ENCODE measurements around the gene BRWD1. TPM values are rescaled to one million over a fixed set of nuclear protein-coding genes. Genes with fewer than 3 reads are reported as not detected.

BRWD1 gene
- total and polyA plus RNA-seq, 2 of the 13 experiments (the other 11 are each of a cell fraction or from before 2014, with no cell fraction given): 13.9 to 28.0 TPM

DNA sequence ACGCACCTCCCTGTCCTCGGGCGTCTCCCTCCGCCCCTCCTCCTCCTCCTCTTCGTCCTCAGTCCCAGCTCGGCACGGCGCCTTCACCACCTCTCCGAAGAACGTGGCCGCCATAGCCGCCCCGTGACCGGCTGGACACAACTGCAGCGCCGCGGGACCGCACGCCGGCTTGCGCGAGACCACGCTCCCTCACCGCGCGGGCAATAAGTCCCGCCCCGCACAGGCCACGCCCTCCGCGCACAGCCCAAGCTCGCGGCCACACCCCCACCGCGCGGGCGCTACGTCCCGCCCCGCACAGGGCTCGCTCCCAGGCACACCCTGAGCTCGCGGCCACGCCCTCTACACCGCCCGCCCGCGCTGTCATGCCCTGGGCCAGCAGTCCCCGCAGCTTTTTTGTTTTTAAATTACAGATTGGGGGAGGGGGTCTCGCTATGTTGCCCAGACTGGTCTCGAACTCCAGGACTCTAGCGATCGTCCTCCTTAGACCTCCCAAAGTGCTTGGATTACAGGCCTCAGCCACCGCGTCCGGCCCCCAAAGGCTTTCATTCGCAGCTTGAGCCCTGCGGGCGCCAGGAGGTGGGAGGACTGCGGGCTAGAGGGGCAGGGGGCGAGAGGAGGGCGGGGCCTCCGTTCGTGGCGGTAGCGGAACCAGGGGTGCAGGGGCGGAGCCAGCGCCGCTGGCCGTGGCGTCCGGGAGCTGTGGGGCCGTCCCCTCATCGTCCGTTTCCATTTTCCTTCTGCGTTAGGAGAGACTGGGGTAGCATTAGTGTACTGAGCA lies 130.0 kb downstream of the BRWD1 start, which contains the start of gene PSMG1 (continued):
- TF ChIP-seq ZNF800 (CRISPR knock-in tag; IDR thresholded peaks at IDR 0.05) (peak; percentile 43; the same call in 1 of the 2 replicates), SAP130 (CRISPR knock-in tag; IDR thresholded peaks at IDR 0.05; ENCODE audit: low read depth) (peak; percentile 82), ZFX (CRISPR knock-in tag; IDR thresholded peaks at IDR 0.05; ENCODE audit: low read depth) (peak; percentile 75), HOXA3 (CRISPR knock-in tag; IDR thresholded peaks at IDR 0.05) (peak; percentile 77), NRL (CRISPR knock-in tag; IDR thresholded peaks at IDR 0.05; ENCODE audit: borderline replicate concordance) (no peak; the same call in 1 of the 2 replicates), ZFP36 (IDR thresholded peaks at IDR 0.05; ENCODE audit: borderline replicate concordance, low read depth, low read length, partially characterized antibody) (no peak), ZNF350 (CRISPR knock-in tag; IDR thresholded peaks at IDR 0.05; ENCODE audit: borderline replicate concordance, low read depth) (peak; percentile 65), HOXA7 (CRISPR knock-in tag; IDR thresholded peaks at IDR 0.05) (no peak), NFIC (IDR thresholded peaks at IDR 0.05; ENCODE audit: low read length) (no peak), ZNF296 (CRISPR knock-in tag; conservative IDR thresholded peaks at IDR 0.05) (no peak), YEATS4 (CRISPR knock-in tag; IDR thresholded peaks at IDR 0.05; ENCODE audit: borderline replicate concordance) (peak; percentile 91), ATRX (CRISPR knock-in tag; IDR thresholded peaks at IDR 0.05; ENCODE audit: borderline replicate concordance) (no peak), FOXA3 (CRISPR knock-in tag; IDR thresholded peaks at IDR 0.05) (peak; percentile 40), HMG20B (CRISPR knock-in tag; conservative IDR thresholded peaks at IDR 0.05) (no peak), PCBP1 (IDR thresholded peaks at IDR 0.05; ENCODE audit: borderline replicate concordance, low read depth, low read length) (0 out of 2 replicates have a peak, but pooled peaks have one; percentile 44), E2F1 (CRISPR knock-in tag; IDR thresholded peaks at IDR 0.05) (peak; percentile 57), ZBTB7A (CRISPR knock-in tag; IDR thresholded peaks at IDR 0.05) (peak; percentile 50; the same call in 1 of the 2 replicates), HES4 (CRISPR knock-in tag; IDR thresholded peaks at IDR 0.05; ENCODE audit: borderline replicate concordance) (peak; percentile 92), KLF6 (CRISPR knock-in tag; IDR thresholded peaks at IDR 0.05) (peak; percentile 45; the same call in 1 of the 2 replicates), ZNF367 (CRISPR knock-in tag; IDR thresholded peaks at IDR 0.05; ENCODE audit: borderline replicate concordance) (no peak), ZNF34 (CRISPR knock-in tag; IDR thresholded peaks at IDR 0.05; ENCODE audit: borderline replicate concordance) (no peak), ISX (CRISPR knock-in tag; conservative IDR thresholded peaks at IDR 0.05) (no peak), KDM2A (CRISPR knock-in tag; IDR thresholded peaks at IDR 0.05; ENCODE audit: borderline replicate concordance, low read depth) (peak; percentile 98), ZNF251 (CRISPR knock-in tag; IDR thresholded peaks at IDR 0.05) (0 out of 2 replicates have a peak, but pooled peaks have one; percentile 92)
- TF ChIP-seq, protein P1, sequence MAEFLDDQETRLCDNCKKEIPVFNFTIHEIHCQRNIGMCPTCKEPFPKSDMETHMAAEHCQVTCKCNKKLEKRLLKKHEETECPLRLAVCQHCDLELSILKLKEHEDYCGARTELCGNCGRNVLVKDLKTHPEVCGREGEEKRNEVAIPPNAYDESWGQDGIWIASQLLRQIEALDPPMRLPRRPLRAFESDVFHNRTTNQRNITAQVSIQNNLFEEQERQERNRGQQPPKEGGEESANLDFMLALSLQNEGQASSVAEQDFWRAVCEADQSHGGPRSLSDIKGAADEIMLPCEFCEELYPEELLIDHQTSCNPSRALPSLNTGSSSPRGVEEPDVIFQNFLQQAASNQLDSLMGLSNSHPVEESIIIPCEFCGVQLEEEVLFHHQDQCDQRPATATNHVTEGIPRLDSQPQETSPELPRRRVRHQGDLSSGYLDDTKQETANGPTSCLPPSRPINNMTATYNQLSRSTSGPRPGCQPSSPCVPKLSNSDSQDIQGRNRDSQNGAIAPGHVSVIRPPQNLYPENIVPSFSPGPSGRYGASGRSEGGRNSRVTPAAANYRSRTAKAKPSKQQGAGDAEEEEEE (CRISPR knock-in tag; IDR thresholded peaks at IDR 0.05; ENCODE audit: borderline replicate concordance): no peak
